Skin of body (tissue), 2 donors: ENCODE data around the gene FZD4. TPM values are rescaled to one million over a fixed set of nuclear protein-coding genes. Genes with fewer than 3 reads are reported as not detected.

ENCODE experiments used
- DNase-seq: peaks from one replicate; lab custom pipeline; 2025; lab: John Stamatoyannopoulos, UW
- total RNA-seq: library from RNA; depleted of rRNA; stranded (reverse); fragments of >200 nt; gene quantifications from one replicate; pipeline ENCODE4 v1.2.3, GENCODE V29; 2014

FZD4 gene
- total RNA-seq, 1 donor from 2014 or later = 41.4 TPM

GRCh38 chr11:86914865-86915519 lies 40.2 kb downstream of the FZD4 start:
- peak; percentile 13 for DNase-seq

GRCh38 chr11:86912238-86912637 lies 43.0 kb downstream of the FZD4 start:
- no peak for DNase-seq

- DNase-seq = no peak
Observed at GRCh38 chr11:86910592-86910991, 44.6 kb downstream of the FZD4 start.

- DNase-seq = no peak
Observed at GRCh38 chr11:86906198-86906597, 49.0 kb downstream of the FZD4 start.

GRCh38 chr11:86905252-86905651 lies 49.9 kb downstream of the FZD4 start:
- no peak for DNase-seq

- no peak for DNase-seq
Observed at GRCh38 chr11:86904001-86904400, 51.2 kb downstream of the FZD4 start.

GRCh38 chr11:86902345-86902744 lies 52.9 kb downstream of the FZD4 start:
- no peak for DNase-seq

- no peak for DNase-seq
Observed at GRCh38 chr11:86901599-86901998, 53.6 kb downstream of the FZD4 start.

- no peak for DNase-seq
Observed at GRCh38 chr11:86900162-86900561, 55.0 kb downstream of the FZD4 start.

- no peak for DNase-seq
Observed at GRCh38 chr11:86898689-86899088, 56.5 kb downstream of the FZD4 start.

- peak; percentile 74 for DNase-seq
Observed at GRCh38 chr11:86896441-86896841, 58.8 kb downstream of the FZD4 start.

Other genes with a start within 250 kb of the FZD4 start
- 22.1 TPM for gene PRSS23, start 154.9 kb downstream of the FZD4 start, total RNA-seq
- gene TMEM135, start 82.5 kb upstream of the FZD4 start, total RNA-seq = 43.9 TPM